Activated naive CD8-positive, alpha-beta T cell treated with anti-CD3 and anti-CD28 coated beads, Interleukin-2, amount 50 U/mL, for 16 hours (primary cell): ENCODE measurements around the gene GPR158.

ENCODE experiments used
- DNase-seq: peaks from one replicate; pipeline ENCODE4 v3.0.0-alpha.2; 2020; ENCODE audit warnings: low read depth, low spot score

GPR158 gene

DNA sequence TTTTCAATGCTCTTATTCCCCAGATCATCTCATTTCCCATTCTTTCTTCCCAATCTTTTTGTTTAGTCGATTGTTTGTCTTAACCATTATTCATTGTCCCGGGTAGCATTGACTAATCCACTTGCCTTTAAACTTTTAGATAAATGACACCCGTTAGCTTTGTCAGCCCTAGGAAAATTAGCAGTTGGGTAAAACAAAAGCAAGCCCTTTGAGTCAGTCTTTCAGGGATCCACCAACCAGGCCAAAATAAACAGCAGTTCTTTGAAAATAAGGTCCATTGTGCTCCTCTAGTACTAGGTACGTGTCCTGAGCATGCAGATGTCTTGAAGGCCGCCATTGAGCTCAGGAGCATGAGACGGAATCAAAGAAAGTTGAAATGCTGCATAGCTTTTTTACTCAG, 389.6 kb downstream of the GPR158 start:
- DNase-seq = no peak

GRCh38 chr10:25565570-25565969, 390.8 kb downstream of the GPR158 start:
- DNase-seq = no peak

DNA sequence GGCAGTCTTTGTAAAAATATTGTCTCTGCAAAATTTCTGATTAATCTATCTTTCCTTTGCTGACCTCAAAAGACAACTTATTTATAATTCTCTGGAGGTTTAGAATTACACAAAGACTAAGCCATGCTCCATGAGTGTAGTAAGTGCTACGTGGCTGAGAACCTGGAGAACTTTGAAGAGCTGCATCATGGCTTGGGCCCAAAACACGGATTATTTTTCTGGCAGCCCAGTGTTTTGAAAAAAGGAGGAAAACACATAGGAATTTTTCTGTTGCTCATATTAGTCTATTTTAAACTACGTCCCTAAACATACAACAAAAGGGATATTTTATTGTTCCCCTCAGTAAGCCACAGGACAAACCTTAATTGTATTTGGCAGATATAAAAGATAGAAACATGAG, 398.5 kb downstream of the GPR158 start:
- DNase-seq = no peak

GRCh38 chr10:25575343-25575742, 400.5 kb downstream of the GPR158 start:
- no peak for DNase-seq

DNA sequence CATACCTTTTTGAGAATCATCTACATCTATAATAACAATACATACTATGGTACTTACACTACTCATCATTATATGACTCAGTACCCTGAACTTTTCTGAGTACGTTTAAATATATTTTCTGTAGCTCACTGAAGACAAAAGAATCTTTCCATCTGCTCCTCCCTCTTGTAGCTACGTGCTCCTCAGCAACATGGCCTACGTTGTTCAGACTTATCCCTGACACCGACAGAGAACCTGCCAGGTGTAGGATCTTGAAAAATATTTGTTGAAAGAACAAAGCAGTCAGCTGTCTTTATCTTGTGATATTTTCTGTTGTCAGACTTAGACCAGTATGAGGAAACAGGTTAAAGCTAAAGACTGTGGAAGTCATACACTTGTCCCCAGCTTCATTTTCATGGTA, 403.3 kb downstream of the GPR158 start:
- DNase-seq = no peak

GRCh38 chr10:25582961-25583360, 408.2 kb downstream of the GPR158 start:
- DNase-seq = no peak

DNA sequence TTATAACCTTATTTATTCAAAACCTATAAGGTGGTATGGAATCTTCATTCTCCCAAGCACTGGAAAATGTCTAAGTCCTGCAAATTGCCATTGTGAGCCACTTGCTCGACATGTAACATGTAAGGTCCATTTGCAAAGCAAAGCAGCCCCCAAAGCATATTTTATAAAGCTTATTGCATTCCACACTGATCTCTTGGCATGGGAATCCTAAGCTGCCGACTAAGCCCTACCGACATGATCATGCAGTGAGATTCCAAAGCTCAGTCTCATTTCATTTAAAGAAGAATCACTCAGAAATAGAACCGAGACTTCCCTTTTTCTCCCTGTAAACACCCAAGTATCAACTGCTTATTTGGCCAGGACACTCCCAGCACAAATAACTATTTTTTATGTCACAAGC, 425.9 kb downstream of the GPR158 start:
- no peak for DNase-seq

GRCh38 chr10:25604591-25604990, 429.8 kb downstream of the GPR158 start:
- no peak for DNase-seq

- no peak for DNase-seq
Measured at GRCh38 chr10:25614652-25615051, 439.9 kb downstream of the GPR158 start.

- no peak for DNase-seq
Measured at GRCh38 chr10:25615926-25616325, 441.1 kb downstream of the GPR158 start.

DNA sequence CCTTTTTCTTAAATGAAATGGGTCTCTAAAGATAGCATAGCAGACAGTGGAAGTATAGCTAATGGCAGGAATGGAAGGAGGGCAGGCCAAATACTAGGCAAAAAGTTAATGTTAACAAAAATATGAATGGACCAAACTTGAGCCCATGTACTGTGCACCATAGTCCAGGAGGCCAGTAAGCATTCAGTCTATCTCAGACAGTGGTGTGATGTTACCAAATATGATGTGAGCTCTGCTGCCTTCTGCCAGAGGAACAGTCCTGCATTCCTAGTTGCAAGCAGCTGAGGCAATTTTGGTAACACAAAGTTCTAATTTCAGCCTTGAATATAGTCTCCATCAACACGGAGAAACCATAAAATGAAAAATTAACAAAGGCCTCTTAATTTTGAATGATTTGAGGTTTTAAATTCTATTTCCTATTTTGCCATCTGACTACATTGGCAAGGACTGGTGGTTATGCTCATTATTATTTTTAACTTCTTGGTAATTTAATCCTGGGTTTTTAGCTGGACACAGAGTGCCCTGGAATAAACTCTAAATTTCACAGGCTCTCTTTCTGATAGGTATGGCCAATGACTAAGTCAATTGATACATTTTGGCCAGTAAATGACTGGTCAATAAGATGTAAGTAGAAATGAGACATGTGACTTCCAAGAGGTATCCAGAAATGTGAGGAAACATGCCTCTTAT, 442.2 kb downstream of the GPR158 start:
- no peak for DNase-seq

DNA sequence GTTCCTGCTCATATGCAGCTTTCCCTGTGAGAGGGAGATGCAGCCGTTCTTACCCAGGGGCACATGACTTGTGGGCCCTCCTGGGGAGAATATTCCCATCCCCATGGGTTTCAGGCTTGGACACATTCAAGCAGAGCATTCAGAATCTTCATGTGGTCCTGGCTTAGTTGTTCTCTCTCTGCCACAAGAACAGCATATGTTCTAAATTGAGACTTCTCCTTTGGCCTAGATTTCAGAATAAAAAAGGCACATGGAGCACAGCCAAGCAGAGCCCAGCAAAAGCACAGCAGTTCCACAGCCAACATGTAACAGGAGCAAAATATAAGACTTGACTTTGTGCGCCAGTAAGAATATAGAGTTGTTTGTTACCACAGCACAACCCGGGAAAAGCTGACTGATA, 452.8 kb downstream of the GPR158 start:
- DNase-seq = no peak

DNA sequence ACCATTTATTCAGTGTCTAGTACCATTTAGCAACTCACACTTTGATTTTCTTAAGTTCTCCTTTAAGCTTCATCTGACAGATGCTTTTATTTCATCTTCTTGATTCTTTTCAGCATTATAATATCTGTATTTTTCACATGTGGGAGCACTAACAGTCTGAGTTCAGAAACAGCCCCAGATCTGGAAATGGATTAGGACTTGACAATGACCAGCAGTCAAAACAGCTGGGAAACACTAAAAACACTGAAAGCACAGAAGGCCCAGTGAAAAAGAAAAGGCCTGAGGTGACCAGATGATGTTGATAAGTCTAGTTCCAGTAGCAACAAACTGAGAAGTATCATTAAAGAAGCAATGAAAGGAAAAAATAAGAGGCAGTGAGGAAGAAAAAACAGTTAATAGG, 454.5 kb downstream of the GPR158 start:
- no peak for DNase-seq

- DNase-seq = no peak
Measured at GRCh38 chr10:25631471-25631870, 456.7 kb downstream of the GPR158 start.

- no peak for DNase-seq
Measured at GRCh38 chr10:25632802-25633201, 458.0 kb downstream of the GPR158 start.

DNA sequence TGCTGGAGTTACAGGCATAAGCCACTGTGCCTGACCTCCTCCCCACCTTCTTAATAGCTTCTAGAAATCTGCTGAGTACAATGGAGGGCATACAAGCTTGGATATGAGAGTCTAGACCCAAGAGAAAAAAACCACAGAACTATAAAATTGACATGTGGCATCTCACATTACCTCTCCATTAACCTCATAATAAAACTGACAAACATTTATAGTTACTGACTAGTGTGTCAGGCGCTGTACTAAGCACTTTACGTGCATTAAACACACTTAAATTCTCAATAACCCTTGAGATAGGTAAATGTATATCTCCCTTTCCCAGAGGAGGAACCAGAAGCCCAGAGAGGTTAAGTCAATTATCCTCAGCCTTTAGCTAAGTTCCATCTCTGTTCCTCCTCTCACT, 458.7 kb downstream of the GPR158 start:
- no peak for DNase-seq

DNA sequence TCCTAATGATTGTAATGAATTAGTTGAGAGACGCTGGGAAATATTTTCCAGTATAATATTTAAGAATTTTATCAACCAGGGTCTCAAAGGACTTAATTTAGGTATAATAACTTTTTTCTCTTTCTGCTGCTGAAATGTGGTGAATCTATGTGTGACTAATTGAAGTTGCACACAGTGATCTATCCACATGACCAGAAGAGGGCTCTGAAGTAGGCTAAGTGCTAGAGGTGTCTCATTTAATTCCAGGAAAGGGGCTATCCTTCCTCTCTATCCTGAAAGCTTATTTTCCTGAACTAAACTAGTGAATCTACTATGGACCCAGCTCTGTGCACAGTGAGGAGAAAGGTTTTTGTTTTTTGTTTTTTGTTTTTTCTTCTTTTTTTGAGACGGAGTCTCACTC, 464.8 kb downstream of the GPR158 start:
- DNase-seq = no peak

DNA sequence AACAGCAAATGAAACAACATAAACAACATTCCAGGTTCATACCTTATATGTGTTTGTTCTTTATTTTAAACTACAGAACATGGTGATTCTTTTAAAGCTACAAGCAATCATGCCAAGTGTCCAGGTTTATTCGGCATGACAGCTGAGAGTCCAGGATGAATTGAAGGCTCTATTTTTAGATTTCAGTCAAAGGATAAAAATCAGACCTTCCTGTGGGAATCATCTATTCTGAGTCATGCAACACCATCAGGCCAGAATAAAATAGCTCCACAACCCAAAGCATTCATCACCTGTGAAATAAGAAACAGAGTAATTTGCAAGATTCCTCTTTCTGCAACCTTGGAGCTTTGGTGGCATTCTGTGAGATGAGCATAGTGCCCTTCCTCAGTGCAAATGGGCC, 466.8 kb downstream of the GPR158 start:
- DNase-seq = no peak

- no peak for DNase-seq
Measured at GRCh38 chr10:25642721-25643120, 467.9 kb downstream of the GPR158 start.

DNA sequence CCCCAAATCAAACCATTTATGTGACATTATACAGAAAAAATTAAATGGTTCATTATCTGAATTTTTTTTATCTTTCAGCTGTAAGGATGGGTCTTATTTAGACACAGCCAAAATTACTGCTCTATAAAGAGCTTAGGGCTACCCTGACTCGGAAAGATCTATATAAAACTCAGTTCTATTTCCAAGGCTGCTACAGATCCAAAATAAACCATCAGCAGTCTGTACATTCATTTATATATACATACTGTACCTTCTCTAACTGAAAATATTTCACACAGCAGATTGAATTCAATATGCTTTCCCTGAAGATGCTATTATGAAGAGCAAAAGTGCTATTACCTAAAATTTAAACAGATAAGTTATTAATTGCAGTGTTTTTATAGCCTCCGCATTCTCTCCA, 471.6 kb downstream of the GPR158 start:
- DNase-seq = no peak

- no peak for DNase-seq
Measured at GRCh38 chr10:25651534-25651933, 476.7 kb downstream of the GPR158 start.
